ENCODE results near the gene PTPRO.

Gene PTPRO

DNA sequence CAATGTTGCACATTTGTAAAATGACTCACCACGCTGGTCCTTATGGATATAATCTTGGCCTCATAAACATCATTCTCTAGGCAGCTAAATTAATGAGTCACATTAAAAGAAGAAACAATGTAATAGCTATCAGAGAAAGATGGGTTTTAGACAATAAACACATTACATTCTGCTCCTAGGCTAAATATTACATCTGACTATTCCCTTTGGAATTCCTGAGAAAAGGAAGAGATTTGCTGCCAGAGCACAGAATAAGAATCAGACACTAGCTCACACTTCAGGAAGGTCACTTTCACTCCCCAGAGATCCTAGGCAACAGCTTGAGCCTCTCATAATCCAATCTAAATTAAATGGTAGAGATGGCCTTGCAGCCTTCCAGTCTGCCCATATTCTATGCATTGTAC lies 218.2 kb downstream of the PTPRO start:
- no peak overlapping the region for H3K4me3 Mint-ChIP-seq
- H3K36me3 Mint-ChIP-seq: no peaks in the 10 kb centered on the region
- H3K27ac Mint-ChIP-seq: no peak overlapping the region
- ATAC-seq: no peak
- H3K27me3 Mint-ChIP-seq: no peaks in the 10 kb centered on the region
- peaks cover 16% of the 10 kb centered on the region for H3K4me1 Mint-ChIP-seq
- H3K9me3 Mint-ChIP-seq: no peaks in the 10 kb centered on the region

DNA sequence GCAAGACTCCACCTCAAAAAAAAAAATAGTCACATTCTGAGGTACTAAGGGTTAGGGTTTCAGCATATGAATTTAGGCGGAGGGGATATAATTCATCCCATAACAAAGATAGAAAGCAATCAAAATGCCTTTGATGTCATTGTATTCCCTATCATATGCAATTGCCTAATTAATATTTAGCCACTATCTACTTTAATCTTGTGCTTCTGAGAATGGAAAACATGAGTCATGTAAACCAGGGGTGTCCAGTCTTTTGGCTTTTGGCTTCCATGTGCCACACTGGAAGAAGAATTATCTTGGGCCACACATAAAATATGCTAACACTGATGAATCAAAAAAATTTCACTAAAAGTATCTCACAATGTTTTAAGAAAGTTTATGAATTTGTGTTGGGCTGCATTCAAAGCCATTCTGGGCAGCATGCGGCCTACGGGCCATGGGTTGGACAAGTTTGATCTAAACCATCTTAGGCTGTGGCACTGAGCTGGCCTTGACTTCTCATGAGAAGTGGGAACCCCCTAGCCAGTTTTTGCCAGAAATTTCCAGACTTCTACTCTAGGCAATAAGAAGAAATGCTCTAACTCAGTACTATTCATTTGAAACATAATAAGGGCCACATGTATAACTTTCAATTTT lies 219.8 kb downstream of the PTPRO start:
- no peak for ATAC-seq
- Mint-ChIP-seq H3K36me3 (no peaks in the 10 kb centered on the region), H3K27ac (peak overlapping the region; percentile 14), H3K4me1 (peaks cover 28% of the 10 kb centered on the region), H3K4me3 (no peak overlapping the region), H3K27me3 (no peaks in the 10 kb centered on the region), H3K9me3 (no peaks in the 10 kb centered on the region)

DNA sequence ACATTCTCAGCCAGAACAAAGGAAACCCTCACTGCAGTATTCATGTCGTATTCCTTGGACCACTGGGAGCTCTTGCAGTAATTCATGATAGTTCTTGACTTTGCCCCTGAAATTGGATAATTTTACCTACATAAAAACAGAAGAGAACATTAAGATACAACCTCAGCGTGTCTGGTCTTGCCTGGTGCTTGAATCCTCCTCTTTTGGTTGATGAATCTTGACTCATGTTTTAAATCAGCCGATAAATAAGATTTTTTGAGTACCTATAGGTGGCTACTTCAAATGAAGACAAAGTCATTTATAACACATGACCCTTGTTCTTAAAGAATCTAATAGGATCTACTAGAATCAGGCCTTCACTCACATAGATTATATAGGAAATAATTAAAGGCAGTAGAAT lies 221.0 kb downstream of the PTPRO start:
- H3K4me1 Mint-ChIP-seq: peaks cover 39% of the 10 kb centered on the region
- H3K9me3 Mint-ChIP-seq: no peaks in the 10 kb centered on the region
- H3K4me3 Mint-ChIP-seq: no peak overlapping the region
- no peaks in the 10 kb centered on the region for H3K36me3 Mint-ChIP-seq
- H3K27me3 Mint-ChIP-seq: no peaks in the 10 kb centered on the region
- ATAC-seq: no peak
- H3K27ac Mint-ChIP-seq: peak overlapping the region; percentile 97

DNA sequence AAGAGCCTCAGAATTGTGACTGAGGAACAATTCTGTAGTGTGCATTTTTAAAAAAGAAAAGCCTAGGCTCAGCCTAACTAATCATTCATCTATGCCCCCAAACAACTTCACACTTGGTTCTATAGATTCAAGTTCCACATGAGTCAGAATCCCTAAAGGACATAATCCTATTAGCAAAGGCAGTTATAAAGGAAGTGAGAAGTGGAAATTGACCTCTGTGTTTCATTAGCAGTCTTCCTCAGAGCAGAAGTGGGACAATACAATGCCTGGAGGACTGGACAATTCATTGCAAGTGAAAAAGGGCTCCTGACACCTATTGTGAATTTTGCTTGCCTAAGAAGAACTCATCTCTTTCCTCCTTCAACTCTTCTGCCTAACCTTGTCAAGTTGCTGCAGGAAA lies 222.3 kb downstream of the PTPRO start:
- no peak for ATAC-seq
- Mint-ChIP-seq H3K36me3 (peaks cover 5% of the 10 kb centered on the region), H3K9me3 (no peaks in the 10 kb centered on the region), H3K27ac (peak overlapping the region; percentile 97), H3K4me1 (peaks cover 44% of the 10 kb centered on the region), H3K4me3 (no peak overlapping the region), H3K27me3 (no peaks in the 10 kb centered on the region)

DNA sequence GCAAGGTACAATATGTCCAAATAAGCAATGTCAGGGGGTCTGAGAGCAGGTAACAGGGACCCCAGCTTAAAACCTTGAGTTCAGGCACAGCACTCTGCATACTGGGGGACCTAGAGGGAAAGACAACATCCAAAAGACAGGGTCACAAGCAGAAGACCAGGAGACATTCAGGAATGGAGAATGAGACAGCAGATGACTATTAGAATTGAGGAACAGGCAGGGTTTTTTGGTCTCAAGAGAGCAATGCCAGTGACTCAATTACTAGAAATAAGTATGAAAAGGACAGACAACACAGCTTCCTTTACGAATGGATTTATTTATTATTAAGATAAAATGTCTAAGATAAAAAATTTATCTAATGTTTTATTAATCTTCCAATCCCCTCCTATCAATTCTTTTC lies 223.0 kb downstream of the PTPRO start:
- peaks cover 12% of the 10 kb centered on the region for H3K36me3 Mint-ChIP-seq
- H3K4me1 Mint-ChIP-seq: peaks cover 47% of the 10 kb centered on the region
- peak overlapping the region; percentile 27 for H3K4me3 Mint-ChIP-seq
- H3K27me3 Mint-ChIP-seq: no peaks in the 10 kb centered on the region
- peak overlapping the region; percentile 97 for H3K27ac Mint-ChIP-seq
- no peak for ATAC-seq
- no peaks in the 10 kb centered on the region for H3K9me3 Mint-ChIP-seq

DNA sequence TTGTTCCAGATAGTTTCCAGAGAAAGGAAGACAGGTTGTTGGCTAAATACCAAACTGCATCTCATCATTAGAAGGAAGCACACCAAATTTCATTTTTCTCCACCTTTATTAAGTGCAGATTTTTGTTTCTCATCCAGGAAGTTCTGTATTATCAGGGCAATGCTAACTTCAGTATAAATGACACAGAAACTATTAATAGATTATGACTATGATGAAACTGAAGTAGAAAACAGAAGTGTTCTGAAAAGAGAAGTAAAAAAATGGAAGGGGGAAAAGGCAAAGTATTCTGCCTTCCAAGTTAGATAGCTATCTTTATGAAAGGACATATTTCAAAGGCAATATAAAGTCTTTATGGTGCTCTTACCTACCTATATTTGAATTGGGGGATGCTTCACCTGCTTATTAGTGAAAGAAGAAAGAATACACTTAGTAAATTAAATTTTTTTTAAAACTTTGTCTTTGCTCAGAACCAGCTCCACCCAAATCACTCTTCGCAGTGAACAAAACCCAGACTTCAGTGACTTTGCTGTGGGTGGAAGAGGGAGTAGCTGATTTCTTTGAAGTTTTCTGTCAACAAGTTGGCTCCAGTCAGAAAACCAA lies 223.9 kb downstream of the PTPRO start:
- peaks cover 17% of the 10 kb centered on the region for H3K36me3 Mint-ChIP-seq
- ATAC-seq: peak; percentile 86
- H3K27ac Mint-ChIP-seq: peak overlapping the region; percentile 97
- no peaks in the 10 kb centered on the region for H3K27me3 Mint-ChIP-seq
- H3K9me3 Mint-ChIP-seq: no peaks in the 10 kb centered on the region
- H3K4me3 Mint-ChIP-seq: peak overlapping the region; percentile 72
- peaks cover 47% of the 10 kb centered on the region for H3K4me1 Mint-ChIP-seq

DNA sequence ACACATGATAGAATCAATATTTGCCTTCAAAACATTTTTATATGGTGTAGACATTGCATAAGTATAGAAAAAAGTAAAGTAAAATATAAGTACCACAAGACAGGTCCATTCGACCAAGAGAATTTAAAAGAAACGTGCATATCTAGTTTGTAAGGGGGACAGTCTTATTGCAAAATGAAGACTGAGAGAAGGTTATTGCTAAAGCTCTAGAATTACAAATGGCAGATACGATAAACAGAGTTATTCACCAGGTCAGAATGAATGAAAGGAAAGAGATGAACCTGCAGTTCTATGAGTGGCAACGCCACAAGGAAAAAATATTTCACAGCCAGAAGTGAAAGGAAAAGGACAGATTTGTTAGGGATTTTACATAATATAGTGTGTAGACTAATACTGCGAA lies 224.8 kb downstream of the PTPRO start:
- Mint-ChIP-seq H3K4me1 (peaks cover 47% of the 10 kb centered on the region), H3K4me3 (peak overlapping the region; percentile 78), H3K36me3 (peaks cover 17% of the 10 kb centered on the region), H3K27me3 (no peaks in the 10 kb centered on the region), H3K9me3 (no peaks in the 10 kb centered on the region), H3K27ac (peak overlapping the region; percentile 97)
- no peak for ATAC-seq

DNA sequence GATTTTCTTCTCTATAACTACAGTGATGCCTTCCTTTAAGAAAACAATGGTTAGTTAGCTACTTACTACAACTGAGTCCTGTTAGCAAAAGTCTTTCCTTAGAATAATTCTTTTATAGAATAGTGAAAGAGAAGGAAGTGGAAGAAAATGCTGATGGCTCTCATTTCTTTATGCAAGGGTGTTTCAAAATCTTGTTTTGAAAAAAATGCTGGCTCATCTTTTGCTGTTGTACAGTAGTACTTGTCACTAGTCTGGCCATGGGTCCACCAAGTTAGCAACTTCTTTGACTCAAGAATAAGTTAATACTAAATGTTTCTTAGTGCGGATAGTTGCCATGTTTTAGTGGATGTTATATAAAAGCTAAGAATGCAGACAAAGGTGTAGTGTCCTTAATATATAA lies 225.4 kb downstream of the PTPRO start:
- ATAC-seq: no peak
- peak overlapping the region; percentile 78 for H3K4me3 Mint-ChIP-seq
- peaks cover 47% of the 10 kb centered on the region for H3K4me1 Mint-ChIP-seq
- no peaks in the 10 kb centered on the region for H3K9me3 Mint-ChIP-seq
- no peaks in the 10 kb centered on the region for H3K27me3 Mint-ChIP-seq
- peaks cover 17% of the 10 kb centered on the region for H3K36me3 Mint-ChIP-seq
- peak overlapping the region; percentile 97 for H3K27ac Mint-ChIP-seq

DNA sequence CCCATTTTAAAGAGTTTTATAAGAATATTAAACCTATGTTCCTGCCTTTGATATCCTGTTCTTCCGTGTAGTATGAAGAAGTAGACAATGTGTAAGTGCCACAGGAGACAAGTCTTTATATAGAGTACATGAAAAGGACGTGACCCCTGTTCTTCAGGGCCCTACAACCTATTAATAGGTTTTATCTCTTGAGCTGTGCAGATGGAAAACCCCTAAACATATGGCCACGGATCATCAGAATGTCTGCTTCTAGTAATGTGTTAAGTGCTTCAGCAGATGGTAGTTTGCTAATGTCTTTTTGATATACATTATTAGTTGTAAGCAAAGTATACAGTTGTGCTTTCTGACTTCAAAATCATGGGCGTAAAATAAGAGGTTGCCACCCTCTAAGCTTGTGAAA lies 228.5 kb downstream of the PTPRO start:
- H3K27ac Mint-ChIP-seq: no peak overlapping the region
- no peaks in the 10 kb centered on the region for H3K27me3 Mint-ChIP-seq
- peaks cover 34% of the 10 kb centered on the region for H3K4me1 Mint-ChIP-seq
- H3K4me3 Mint-ChIP-seq: no peak overlapping the region
- ATAC-seq: no peak
- H3K9me3 Mint-ChIP-seq: no peaks in the 10 kb centered on the region
- H3K36me3 Mint-ChIP-seq: peaks cover 39% of the 10 kb centered on the region

DNA sequence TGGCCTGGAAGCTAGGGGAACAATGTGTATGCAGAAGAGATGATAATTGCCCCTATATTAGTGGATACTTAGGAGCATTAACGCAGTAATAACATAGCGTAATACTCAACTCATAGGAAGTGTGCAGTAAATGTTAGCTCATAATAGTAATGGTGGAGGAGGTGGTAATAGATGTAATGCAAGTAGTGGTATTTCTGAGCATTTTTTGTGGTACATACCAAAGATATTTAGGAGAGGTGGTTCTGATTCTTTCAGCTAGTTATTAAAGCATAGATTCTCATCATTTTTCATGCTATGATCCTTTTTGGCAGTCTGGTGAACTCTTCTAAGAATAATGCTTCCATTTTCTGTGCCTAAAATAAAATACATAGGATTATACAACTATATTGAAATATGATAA lies 233.1 kb downstream of the PTPRO start:
- no peak for ATAC-seq
- Mint-ChIP-seq H3K9me3 (no peaks in the 10 kb centered on the region), H3K27me3 (no peaks in the 10 kb centered on the region), H3K36me3 (peaks cover 45% of the 10 kb centered on the region), H3K4me3 (no peak overlapping the region), H3K27ac (no peak overlapping the region), H3K4me1 (peaks cover 6% of the 10 kb centered on the region)

DNA sequence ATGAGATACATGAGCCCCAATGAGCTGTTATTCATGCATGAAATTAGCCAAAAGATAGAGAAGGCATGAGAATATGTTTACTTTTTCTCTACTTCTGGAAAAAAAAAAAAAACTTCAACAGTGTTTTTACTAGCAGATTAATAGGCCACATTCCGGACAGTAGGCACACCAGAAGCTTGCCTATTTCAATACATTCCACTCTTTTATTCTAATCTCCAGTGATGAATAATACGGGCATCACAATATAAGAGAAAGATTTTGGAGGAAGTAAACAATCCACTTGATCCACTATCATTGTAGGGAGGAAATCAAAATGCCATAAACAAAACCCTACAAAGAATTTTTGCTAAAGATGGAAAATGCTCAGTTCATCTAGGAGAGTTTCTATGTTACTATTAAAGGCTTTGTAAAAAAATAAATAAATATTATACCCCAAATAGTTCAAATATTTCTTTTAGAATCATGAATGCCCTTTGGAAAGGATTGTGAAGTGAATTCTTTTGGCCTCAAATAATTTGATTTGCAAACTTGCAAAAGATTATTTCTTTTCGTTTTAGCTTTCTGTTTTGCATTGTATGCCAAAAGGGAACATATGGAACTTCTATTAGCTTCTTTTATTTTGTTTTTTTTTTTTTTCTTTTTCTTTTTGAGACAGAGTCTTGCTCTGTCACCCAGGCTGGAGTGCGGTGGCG lies 234.2 kb downstream of the PTPRO start:
- ATAC-seq: no peak
- Mint-ChIP-seq H3K9me3 (no peaks in the 10 kb centered on the region), H3K4me1 (peaks cover 6% of the 10 kb centered on the region), H3K27me3 (no peaks in the 10 kb centered on the region), H3K4me3 (no peak overlapping the region), H3K27ac (no peak overlapping the region), H3K36me3 (peaks cover 44% of the 10 kb centered on the region)

DNA sequence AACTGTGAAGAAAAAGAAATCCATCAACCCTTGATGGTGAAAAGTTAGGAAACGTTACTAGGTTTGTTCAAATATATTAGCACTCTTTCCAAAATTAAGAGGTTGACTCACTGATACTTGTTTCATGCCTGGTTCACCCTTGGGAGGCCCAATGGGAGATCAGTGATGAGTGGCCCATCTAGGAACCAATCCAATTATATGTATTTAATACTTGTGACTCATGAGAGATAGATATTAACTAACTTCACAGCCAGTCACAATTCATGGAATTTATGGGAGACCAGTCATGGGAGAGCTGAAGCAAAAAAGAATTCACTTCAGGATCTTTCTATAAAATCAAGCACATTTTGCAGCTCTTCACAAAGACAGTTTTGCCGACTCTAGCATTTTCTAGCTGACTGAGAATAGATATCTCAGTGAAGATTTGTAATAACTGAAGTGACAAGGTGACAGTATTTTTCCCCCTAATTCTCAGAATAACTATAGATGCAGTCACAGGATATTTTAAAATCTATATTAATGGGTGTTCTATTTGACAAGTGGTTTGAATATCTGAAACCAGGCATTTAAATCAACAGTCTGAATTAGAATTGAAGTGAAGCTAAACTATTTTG lies 236.7 kb downstream of the PTPRO start:
- Mint-ChIP-seq H3K4me1 (peaks cover 13% of the 10 kb centered on the region), H3K9me3 (no peaks in the 10 kb centered on the region), H3K4me3 (no peak overlapping the region), H3K27me3 (no peaks in the 10 kb centered on the region), H3K36me3 (peaks cover 39% of the 10 kb centered on the region), H3K27ac (no peak overlapping the region)
- no peak for ATAC-seq

DNA sequence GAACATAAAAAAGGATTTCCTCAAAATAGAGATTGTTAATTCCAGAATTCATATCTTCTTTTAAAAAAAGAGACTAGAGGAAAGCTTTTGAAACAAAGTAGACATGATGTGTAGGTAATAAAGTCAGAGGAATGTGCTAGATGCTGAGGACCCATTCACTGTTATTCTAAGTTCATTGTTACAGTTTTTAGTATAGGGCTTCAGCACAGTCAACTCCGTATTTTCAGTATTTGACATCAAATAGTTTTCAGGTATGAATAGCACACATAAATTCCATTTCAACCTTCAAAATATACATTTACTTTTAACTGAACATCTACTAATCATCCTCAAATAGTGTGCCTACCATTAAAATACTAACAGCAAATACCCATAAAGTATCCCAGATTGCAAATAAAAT lies 239.1 kb downstream of the PTPRO start:
- Mint-ChIP-seq H3K4me1 (peaks cover 14% of the 10 kb centered on the region), H3K27ac (no peak overlapping the region), H3K27me3 (no peaks in the 10 kb centered on the region), H3K9me3 (no peaks in the 10 kb centered on the region), H3K36me3 (peaks cover 39% of the 10 kb centered on the region), H3K4me3 (no peak overlapping the region)
- no peak for ATAC-seq

DNA sequence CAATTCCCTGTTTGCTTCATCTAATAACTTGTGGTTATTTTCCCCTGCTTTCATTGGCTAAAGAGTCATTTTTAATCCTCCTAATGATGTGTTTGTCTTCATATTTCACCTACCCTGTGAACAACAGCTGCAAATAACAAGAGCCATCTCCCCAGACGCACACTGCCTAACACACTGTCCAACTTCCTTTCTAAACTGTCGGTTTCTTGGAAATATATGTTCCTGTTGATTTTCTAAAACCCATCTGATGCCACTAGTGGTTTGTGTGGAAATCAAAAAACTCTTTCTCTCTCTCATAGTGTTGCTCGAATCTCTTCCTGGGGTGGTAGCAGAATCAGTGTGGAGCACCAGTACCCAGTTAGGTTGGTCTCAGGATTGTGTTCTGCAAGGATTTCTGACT lies 240.0 kb downstream of the PTPRO start:
- Mint-ChIP-seq H3K27me3 (no peaks in the 10 kb centered on the region), H3K36me3 (peaks cover 44% of the 10 kb centered on the region), H3K4me1 (peaks cover 14% of the 10 kb centered on the region), H3K27ac (peak overlapping the region; percentile 14), H3K9me3 (no peaks in the 10 kb centered on the region), H3K4me3 (no peak overlapping the region)
- no peak for ATAC-seq

DNA sequence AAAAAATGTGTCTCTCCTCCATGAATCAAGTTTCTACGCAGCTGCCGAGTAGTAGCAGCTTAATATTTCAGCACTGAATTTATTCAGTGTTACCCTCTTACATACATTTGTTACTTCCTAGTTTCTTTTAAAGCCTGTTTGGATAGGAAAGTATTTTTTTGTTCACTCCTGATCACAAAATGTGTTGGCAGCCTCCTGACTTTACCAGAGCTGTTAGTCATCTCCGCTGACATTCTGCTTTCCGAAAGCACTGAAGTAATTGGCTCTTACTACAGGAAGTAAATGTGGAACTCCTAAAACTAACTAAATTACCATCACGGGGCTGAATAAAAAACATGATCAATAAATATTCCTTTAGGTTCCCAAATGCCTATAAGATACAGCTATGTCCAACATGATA lies 241.4 kb downstream of the PTPRO start:
- Mint-ChIP-seq H3K27ac (peak overlapping the region; percentile 84), H3K27me3 (no peaks in the 10 kb centered on the region), H3K36me3 (peaks cover 36% of the 10 kb centered on the region), H3K4me1 (peaks cover 14% of the 10 kb centered on the region), H3K9me3 (no peaks in the 10 kb centered on the region), H3K4me3 (peak overlapping the region; percentile 69)
- ATAC-seq: no peak

DNA sequence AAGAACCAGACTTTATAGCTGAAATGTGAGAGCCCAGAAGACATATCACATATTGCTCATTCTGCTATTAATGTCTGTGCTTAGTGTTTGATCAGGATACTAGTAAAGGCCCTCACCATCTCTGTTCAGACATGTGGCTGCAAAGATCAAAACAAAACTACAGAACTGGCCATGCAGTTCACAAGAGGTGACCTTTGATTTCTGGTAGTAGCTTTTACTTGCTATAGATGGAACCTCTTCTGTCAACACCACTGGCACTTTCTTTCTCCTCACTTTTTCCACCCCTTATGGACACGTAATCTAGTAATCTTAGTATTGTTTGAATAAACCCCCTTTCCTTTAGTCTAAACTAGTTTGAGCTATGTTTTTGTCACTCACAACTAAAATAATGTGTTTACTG lies 252.0 kb downstream of the PTPRO start:
- H3K27me3 Mint-ChIP-seq: no peaks in the 10 kb centered on the region
- H3K4me1 Mint-ChIP-seq: peaks cover 26% of the 10 kb centered on the region
- ATAC-seq: no peak
- H3K4me3 Mint-ChIP-seq: no peak overlapping the region
- H3K36me3 Mint-ChIP-seq: peaks cover 21% of the 10 kb centered on the region
- no peaks in the 10 kb centered on the region for H3K9me3 Mint-ChIP-seq
- H3K27ac Mint-ChIP-seq: no peak overlapping the region

All from stimulated activated memory B cell treated with anti-CD40 and anti-IgM and Interleukin-4, amounts not matched to agents 10 μg/mL and 1 μg/mL and 100 μg/mL, for 72 hours (primary cell).